Measurements from ENCODE around the gene P2RX6.
"Not testable (repeated sequence)": the region's sequence is repeated elsewhere in the genome, so short reads cannot be mapped to it uniquely, and the experiment has no call there.

The P2RX6 gene

DNA sequence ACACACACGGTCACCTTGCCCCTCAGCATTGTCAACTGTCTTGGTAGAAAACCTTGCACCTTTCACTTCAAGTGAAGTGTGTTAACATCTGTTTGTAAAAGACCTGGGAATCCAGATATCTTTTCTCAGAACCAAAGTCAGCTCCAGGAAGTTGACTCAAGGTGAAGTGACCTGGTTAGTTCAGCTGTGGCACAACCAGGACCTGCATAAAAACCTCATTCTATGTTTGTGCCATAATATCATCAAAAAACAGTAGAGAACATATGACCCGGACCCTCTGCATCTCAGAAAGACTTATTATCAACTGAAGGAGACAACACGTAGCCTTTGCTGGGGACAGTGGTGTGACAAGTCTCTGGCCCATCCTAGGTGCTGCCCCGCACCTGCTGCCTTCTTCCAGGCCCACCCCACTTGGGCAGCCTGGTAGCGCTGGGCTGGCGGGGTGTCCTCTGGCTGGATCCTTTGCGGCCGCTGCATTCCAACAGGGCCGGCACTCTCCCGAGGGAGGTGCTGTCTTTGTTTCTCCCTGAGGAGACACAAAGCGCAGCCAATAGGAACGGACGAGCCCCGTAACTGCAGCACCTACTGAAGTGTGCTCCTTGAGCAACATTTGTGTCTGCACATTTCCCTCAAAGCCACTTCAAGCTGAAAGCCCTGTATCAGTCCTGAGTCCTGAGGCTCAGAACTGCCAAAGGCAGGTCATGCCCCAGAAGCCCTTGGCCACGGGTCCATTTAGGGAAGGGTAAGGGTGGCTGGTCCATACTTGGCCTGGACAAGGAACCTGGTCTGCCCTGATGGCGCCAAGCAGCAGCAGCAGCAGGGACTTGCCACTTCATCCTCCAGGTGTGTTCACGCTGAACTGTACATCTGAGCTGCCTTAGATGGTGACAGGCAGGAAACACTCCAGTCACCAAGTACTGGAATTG lies 56.0 kb downstream of the P2RX6 start:
- H3K4me3 ChIP-seq (replicated peaks; ENCODE audit: low read depth, low read length): no peak overlapping the region
- DNase-seq (ENCODE audit: extremely low read depth, low read depth): no peak
- no peak for TF ChIP-seq CTCF (IDR thresholded peaks at IDR 0.05; ENCODE audit: low read depth, low read length, missing control alignments)

DNA sequence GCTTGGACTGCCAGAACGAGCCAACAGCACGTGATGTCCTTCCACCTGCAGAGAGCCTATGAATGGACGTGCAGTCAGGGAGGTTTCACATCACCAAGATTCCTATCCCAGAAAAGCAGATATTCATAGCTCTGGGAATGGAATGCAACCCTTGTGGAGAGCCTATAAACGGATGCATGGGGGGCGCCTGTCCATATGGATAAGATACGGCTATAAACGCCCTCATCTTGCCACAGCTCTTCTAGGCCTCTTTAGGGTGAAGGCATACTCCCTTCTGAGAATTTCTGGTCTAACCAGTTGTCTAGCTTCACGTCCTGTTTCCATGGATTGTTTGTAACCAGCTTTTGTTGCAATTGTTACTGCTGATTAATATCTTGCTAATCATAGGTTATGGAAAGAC lies 56.8 kb downstream of the P2RX6 start:
- not testable (repeated sequence) for H3K4me3 ChIP-seq (replicated peaks; ENCODE audit: low read depth, low read length); DNase-seq (ENCODE audit: extremely low read depth, low read depth)

DNA sequence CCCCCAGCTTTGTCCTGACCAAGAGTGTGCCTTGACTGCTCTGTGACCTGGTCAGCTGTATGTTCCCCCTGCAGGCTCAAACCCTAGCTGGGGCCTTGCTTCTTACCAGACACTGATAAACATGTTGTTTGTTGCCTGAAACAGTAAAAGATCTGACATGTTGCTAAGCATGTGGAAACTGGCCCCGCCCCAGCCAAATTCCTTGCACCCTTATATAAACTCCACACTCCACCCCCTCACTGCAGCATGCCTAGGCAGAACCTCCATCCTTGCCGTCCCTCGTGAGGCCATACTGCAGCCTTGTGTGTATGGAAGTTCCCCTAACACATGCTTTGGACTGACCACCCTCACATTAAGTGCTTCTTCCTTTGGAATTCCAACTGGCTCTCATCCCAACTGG lies 58.1 kb downstream of the P2RX6 start:
- no peak overlapping the region for H3K4me3 ChIP-seq (replicated peaks; ENCODE audit: low read depth, low read length)
- DNase-seq (ENCODE audit: extremely low read depth, low read depth): no peak
- TF ChIP-seq CTCF (IDR thresholded peaks at IDR 0.05; ENCODE audit: low read depth, low read length, missing control alignments): no peak

GRCh38 chr22:21073482-21073881 lies 58.5 kb downstream of the P2RX6 start:
- TF ChIP-seq CTCF (IDR thresholded peaks at IDR 0.05; ENCODE audit: low read depth, low read length, missing control alignments): no peak
- H3K4me3 ChIP-seq (replicated peaks; ENCODE audit: low read depth, low read length): no peak overlapping the region
- no peak for DNase-seq (ENCODE audit: extremely low read depth, low read depth)

DNA sequence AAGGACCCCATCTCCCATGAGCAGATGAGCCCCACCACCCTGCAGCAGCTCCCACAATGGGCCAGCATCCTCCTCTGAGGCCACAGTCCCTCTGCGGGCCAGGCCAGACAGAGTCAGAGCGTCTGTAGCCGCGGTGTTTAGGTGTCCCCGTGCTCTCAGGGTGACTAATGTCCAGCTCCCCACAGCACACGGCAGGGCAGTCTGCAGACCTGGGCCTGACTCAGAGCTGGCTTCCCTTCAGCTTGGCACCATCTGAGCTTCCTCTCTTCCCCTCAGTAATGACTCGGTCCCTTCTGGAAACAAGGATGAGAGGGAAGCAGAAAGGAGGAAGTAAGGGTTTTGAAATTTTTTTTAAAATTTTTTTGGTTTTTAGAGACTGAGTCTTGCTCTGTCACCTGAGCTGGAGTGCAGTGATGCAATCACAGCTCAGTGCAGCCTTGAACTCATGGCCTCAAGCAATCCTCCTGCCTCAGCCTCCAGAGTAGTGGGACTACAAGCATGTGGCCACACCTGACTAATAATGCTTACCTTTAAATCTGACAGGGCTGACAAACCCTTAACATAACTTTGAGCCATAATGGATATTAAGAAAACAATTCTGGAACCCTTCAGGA lies 59.2 kb downstream of the P2RX6 start:
- no peak for TF ChIP-seq CTCF (IDR thresholded peaks at IDR 0.05; ENCODE audit: low read depth, low read length, missing control alignments)
- H3K4me3 ChIP-seq (replicated peaks; ENCODE audit: low read depth, low read length): no peak overlapping the region
- peak; percentile 32 for DNase-seq (ENCODE audit: extremely low read depth, low read depth)

DNA sequence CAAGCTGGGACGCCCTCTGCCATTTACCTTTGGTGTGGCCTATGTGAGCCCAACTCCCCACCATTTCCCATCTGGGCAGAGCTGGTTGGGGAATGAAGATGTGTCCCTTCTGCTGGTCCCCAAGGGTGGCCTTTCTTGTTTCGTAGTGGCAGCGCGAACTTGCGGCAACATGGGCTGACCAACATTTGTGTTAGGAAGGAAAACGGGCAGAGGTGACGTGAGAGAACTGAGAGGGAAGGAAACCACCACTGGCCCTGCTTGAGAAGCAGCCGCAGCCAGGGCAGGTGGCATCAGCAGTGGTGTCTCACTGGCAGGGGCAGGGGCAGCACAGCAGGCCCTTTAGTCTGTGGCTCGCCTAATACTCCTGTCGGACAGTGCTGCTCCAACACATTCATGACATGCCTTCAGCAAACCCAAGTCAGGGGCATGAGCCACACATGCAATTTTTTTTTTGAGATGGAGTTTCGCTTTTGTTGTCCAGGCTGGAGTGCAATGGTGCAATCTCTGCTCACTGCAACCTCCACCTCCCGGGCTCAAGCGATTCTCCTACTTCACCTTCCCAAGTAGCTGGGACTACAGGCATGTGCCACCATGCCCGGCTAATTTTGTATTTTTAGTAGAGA lies 60.7 kb downstream of the P2RX6 start:
- TF ChIP-seq CTCF (IDR thresholded peaks at IDR 0.05; ENCODE audit: low read depth, low read length, missing control alignments): no peak
- no peak overlapping the region for H3K4me3 ChIP-seq (replicated peaks; ENCODE audit: low read depth, low read length)
- no peak for DNase-seq (ENCODE audit: extremely low read depth, low read depth)
